ENCODE measurements around the gene PRKAR1B. TPM values are rescaled to one million over a fixed set of nuclear protein-coding genes. Genes with fewer than 3 reads are reported as not detected.

PRKAR1B gene
- total and polyA plus RNA-seq, 4 experiments from 2014 or later, result 6.5 to 16.6 (median 13.7) TPM

DNA sequence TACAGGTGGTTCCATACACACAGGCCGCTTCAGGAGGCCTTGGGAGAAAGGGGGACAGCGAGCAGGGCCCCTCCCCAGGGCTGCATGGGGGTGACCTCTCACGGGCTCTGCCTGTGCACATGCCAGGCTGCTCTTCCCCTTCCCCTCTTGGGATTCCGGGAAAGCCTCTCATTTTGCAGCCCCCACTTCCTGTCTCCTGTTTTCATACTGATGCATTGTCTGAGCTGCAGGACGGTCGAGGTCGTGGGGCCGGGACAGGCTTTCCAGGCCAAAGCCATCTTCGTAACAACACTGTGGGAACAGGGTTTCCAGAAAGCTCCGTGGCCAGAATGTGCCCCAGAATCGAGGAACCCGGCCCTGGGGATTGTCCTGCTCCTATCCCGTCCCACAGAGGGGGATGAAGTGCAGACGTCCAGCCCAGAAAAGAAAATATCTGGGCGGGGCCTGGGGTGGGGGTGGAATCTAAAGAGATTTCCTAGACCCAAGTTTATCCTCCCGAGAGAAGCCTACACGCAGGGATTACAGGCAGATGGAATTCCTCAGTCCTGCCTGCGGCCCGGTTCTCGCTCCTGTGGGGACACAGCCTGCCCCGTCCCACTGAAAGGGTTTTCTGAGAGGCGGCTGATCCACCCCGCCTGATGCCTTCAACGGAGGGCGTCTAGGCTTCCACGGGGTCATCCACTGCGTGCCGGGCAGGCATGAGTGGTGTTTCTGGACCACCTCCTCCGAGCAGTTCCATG, 30.1 kb downstream of the PRKAR1B start:
- no peaks in the 10 kb centered on the region for H3K36me3 ChIP-seq (ENCODE audit: insufficient read depth, low read length)
- no peak overlapping the region for H3K27ac ChIP-seq (ENCODE audit: low read depth, low read length)
- POLR2A ChIA-PET (ENCODE audit: partially characterized antibody), result no interaction called here
- peaks cover 2 to 11% of the 10 kb centered on the region in 2 donors for H3K36me3 Mint-ChIP-seq
- H3K9me3 Mint-ChIP-seq, result peaks cover 0 to 3% (median under 1%) of the 10 kb centered on the region in 8 donors
- H3K4me1 Mint-ChIP-seq, result no peaks in the 10 kb centered on the region
- H3K4me3 Mint-ChIP-seq, result no peak overlapping the region
- no peaks in the 10 kb centered on the region for H3K27me3 Mint-ChIP-seq
- H3K27ac Mint-ChIP-seq, result no peak overlapping the region
- no peak overlapping the region for H3K4me3 ChIP-seq (ENCODE audit: low read length in 2 of 2)
- DNase-seq, result no peak
- CTCF ChIA-PET (ENCODE audit: partially characterized antibody), result no interaction called here
- no peaks in the 10 kb centered on the region for H3K4me1 ChIP-seq (ENCODE audit: insufficient read depth, low read length)
- intact Hi-C loops (cut with micrococcal nuclease), result no loop called here
- H3K27me3 ChIP-seq (ENCODE audit: insufficient read depth, low read length), result no peaks in the 10 kb centered on the region
- no peaks in the 10 kb centered on the region for H3K9me3 ChIP-seq (ENCODE audit: control insufficient read depth in 1 of 2, low read length in 2 of 2)

DNA sequence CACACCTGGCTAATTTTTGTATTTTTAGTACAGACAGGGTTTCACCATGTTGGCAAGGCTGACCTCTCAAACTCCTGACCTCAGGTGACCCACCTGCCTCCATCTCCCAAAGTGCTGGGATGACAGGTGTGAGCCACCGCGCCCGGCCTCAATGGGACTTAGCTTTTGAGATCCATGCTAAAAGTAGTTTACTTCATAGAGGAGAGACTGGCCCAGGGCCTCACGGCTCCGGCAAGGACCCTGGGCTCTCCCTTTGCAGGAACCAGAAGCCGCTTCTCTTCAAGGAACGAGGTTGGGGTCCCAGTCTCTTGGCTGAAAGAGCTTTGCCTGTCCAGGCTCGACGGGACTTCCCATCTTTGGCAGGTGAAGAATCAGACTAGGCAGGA, 30.7 kb downstream of the PRKAR1B start:
- ChIA-PET POLR2A (ENCODE audit: partially characterized antibody) (no interaction called here), CTCF (ENCODE audit: partially characterized antibody) (no interaction called here)
- DNase-seq, result no peak
- no peaks in the 10 kb centered on the region for H3K4me1 ChIP-seq (ENCODE audit: insufficient read depth, low read length)
- H3K4me3 ChIP-seq (ENCODE audit: low read length in 2 of 2), result no peak overlapping the region
- Mint-ChIP-seq H3K9me3 (peaks cover 0 to 4% (median 3%) of the 10 kb centered on the region in 8 donors), H3K36me3 (peaks cover 2 to 11% of the 10 kb centered on the region in 2 donors), H3K4me1 (peaks cover 0 to 2% (median 0%) of the 10 kb centered on the region in 4 donors), H3K27ac (no peak overlapping the region), H3K4me3 (no peak overlapping the region), H3K27me3 (no peaks in the 10 kb centered on the region)
- H3K27ac ChIP-seq (ENCODE audit: low read depth, low read length), result no peak overlapping the region
- intact Hi-C loops (cut with micrococcal nuclease), result no loop called here
- no peaks in the 10 kb centered on the region for H3K36me3 ChIP-seq (ENCODE audit: insufficient read depth, low read length)
- no peaks in the 10 kb centered on the region for H3K9me3 ChIP-seq (ENCODE audit: control insufficient read depth in 1 of 2, low read length in 2 of 2)
- no peaks in the 10 kb centered on the region for H3K27me3 ChIP-seq (ENCODE audit: insufficient read depth, low read length)

DNA sequence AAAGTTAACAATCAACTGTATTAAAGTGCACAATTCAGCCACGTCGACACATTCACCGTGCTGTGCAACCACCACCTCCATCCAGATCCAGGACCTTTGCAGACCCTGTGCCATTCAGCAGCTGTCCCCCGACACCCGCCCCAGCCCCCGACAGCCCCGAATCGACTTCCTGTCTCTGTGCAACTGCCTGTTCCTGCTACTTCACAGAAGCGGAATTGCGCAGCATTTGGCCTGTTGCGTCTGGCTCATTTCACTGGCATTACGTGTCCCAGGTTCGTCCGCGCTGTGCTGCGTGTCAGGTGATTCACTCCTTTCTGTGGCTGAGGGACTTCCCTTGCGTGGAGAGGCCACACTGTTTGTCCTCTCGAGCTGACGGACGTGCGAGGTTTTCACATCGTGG, 33.8 kb downstream of the PRKAR1B start:
- Histone ChIP-seq H3K9me3 (ENCODE audit: control insufficient read depth in 1 of 2, low read length in 2 of 2) (peaks cover 0 to 4% of the 10 kb centered on the region in 2 donors), H3K4me3 (ENCODE audit: low read length in 2 of 2) (no peak overlapping the region), H3K27ac (ENCODE audit: low read depth, low read length) (no peak overlapping the region), H3K4me1 (ENCODE audit: insufficient read depth, low read length) (no peaks in the 10 kb centered on the region), H3K36me3 (ENCODE audit: insufficient read depth, low read length) (no peaks in the 10 kb centered on the region), H3K27me3 (ENCODE audit: insufficient read depth, low read length) (no peaks in the 10 kb centered on the region)
- peaks cover 0 to 2% (median 0%) of the 10 kb centered on the region in 4 donors for H3K4me1 Mint-ChIP-seq
- ChIA-PET POLR2A (ENCODE audit: partially characterized antibody) (no interaction called here), CTCF (ENCODE audit: partially characterized antibody) (interaction anchor here (0.6 kb wide), 1 partner anchor 25 kb away, joined by 3 read pairs; no protein-coding TSS in a partner anchor)
- H3K9me3 Mint-ChIP-seq, result peaks cover 4 to 23% (median 10%) of the 10 kb centered on the region in 8 donors
- intact Hi-C loops (cut with micrococcal nuclease), result no loop called here
- H3K27me3 Mint-ChIP-seq, result no peaks in the 10 kb centered on the region
- no peak for DNase-seq
- peaks cover 4 to 20% of the 10 kb centered on the region in 2 donors for H3K36me3 Mint-ChIP-seq
- H3K27ac Mint-ChIP-seq, result no peak overlapping the region
- H3K4me3 Mint-ChIP-seq, result no peak overlapping the region

DNA sequence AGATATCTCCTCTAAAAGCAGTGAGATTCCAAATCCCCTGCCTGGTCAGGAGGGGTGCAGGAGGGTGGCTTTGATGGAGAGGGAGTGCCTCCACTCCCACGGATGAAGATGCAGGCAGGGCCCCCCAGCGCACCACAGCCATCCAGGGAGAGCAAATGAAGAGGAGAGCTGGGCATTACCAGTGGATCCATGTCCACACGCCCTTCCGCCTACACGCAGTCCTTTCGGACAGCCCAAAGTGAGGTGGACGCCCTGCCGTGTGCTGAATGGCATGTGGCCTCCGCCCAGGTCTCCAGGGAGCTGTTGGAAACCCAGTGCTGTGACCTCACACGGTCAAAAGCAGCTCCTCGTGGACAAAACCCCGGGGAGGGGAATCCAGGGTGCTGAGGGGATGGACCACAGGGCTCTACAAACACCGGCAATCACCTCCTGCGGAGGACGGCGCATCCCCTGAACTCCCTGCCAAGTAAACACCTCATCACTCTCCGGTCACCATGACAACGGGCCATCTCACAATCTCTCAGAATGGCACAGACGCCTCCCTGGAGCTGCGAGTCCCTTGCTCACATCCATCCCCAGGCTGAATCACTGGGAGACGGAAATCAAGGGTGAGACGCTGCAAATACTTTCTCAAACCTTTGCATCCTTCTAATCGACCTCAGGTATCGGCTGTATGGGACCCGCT, 35.6 kb downstream of the PRKAR1B start:
- H3K4me3 ChIP-seq (ENCODE audit: low read length in 2 of 2), result no peak overlapping the region
- H3K36me3 ChIP-seq (ENCODE audit: insufficient read depth, low read length), result no peaks in the 10 kb centered on the region
- Mint-ChIP-seq H3K9me3 (peaks cover 7 to 37% (median 22%) of the 10 kb centered on the region in 8 donors), H3K27ac (no peak overlapping the region), H3K27me3 (no peaks in the 10 kb centered on the region), H3K36me3 (peaks cover 12 to 32% of the 10 kb centered on the region in 2 donors), H3K4me3 (no peak overlapping the region), H3K4me1 (peaks cover 0 to 4% (median under 1%) of the 10 kb centered on the region in 4 donors)
- no peaks in the 10 kb centered on the region for H3K4me1 ChIP-seq (ENCODE audit: insufficient read depth, low read length)
- no peak overlapping the region for H3K27ac ChIP-seq (ENCODE audit: low read depth, low read length)
- ChIA-PET CTCF (ENCODE audit: partially characterized antibody) (no interaction called here), POLR2A (ENCODE audit: partially characterized antibody) (no interaction called here)
- H3K27me3 ChIP-seq (ENCODE audit: insufficient read depth, low read length), result no peaks in the 10 kb centered on the region
- DNase-seq, result no peak
- intact Hi-C loops (cut with micrococcal nuclease), result no loop called here
- H3K9me3 ChIP-seq (ENCODE audit: control insufficient read depth in 1 of 2, low read length in 2 of 2), result peaks cover 0 to 4% of the 10 kb centered on the region in 2 donors

DNA sequence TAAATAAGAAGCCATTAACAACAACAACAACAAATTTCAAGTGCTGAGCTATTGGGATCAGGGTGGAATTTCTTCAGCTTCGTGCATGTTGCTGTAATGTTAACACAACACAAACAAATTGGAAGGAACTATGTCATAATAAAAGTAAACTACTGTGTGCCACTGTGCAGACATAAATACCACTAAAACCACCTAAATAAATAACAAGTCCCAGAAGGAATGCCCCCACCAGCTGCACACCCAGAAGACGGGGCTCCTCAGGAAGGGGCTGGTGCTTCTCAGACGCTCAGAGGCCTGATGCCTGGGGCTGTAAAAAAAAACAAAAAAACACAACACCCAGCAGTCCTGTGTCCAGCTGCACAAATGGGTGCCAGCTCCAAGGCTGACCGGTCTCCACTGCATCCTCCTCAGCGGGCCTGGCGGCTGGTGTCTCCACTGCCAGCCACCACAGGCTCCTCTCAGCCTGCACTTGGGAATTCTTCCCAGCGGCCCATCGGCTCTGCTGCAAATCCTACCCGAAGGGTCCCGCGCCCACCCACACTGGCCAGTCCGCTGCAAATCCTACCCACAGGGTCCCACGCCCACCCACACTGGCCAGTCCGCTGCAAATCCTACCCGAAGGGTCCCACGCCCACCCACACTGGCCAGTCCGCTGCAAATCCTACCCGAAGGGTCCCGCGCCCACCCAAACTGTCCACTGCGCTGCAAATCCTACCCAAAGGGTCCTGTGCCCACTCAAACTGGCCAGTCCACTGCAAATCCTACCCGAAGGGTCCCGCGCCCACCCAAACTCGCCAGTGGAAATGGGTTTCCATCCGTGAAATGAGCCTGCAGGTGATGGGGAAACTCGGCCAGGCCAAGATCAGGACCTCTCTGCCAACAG, 36.4 kb downstream of the PRKAR1B start:
- Histone ChIP-seq H3K4me1 (ENCODE audit: insufficient read depth, low read length) (no peaks in the 10 kb centered on the region), H3K4me3 (ENCODE audit: low read length in 2 of 2) (no peak overlapping the region), H3K36me3 (ENCODE audit: insufficient read depth, low read length) (no peaks in the 10 kb centered on the region), H3K9me3 (ENCODE audit: control insufficient read depth in 1 of 2, low read length in 2 of 2) (peaks cover 0 to 4% of the 10 kb centered on the region in 2 donors), H3K27me3 (ENCODE audit: insufficient read depth, low read length) (no peaks in the 10 kb centered on the region), H3K27ac (ENCODE audit: low read depth, low read length) (no peak overlapping the region)
- Mint-ChIP-seq H3K4me1 (peaks cover 0 to 4% (median under 1%) of the 10 kb centered on the region in 4 donors), H3K27ac (no peak overlapping the region), H3K27me3 (no peaks in the 10 kb centered on the region), H3K9me3 (peaks cover 7 to 45% (median 27%) of the 10 kb centered on the region in 8 donors), H3K36me3 (peaks cover 16 to 34% of the 10 kb centered on the region in 2 donors), H3K4me3 (no peak overlapping the region)
- CTCF ChIA-PET (ENCODE audit: partially characterized antibody), result no interaction called here
- POLR2A ChIA-PET (ENCODE audit: partially characterized antibody), result no interaction called here
- intact Hi-C loops (cut with micrococcal nuclease), result no loop called here
- DNase-seq, result no peak

DNA sequence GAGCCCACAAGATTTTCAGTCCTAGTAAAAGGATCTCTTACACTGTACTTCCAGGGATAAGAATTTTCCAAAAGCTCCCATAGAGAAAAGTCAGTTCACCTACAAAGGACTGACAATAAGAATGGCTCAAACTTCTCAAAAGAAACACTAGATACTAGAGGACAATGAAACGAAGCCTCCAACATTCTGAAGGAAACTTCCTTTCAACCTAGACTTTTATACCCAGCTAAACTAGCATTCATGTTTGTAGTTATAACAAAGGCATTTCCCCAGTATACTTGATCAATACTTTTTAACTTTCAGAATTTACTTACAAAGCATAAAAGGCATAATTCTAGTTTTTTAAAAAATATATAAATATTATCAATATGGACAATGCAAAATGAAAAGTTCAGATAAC, 41.5 kb downstream of the PRKAR1B start:
- Histone ChIP-seq H3K27ac (ENCODE audit: low read depth, low read length) (no peak overlapping the region), H3K36me3 (ENCODE audit: insufficient read depth, low read length) (no peaks in the 10 kb centered on the region), H3K4me3 (ENCODE audit: low read length in 2 of 2) (no peak overlapping the region), H3K9me3 (ENCODE audit: control insufficient read depth in 1 of 2, low read length in 2 of 2) (peaks cover 0 to 4% of the 10 kb centered on the region in 2 donors), H3K27me3 (ENCODE audit: insufficient read depth, low read length) (no peaks in the 10 kb centered on the region), H3K4me1 (ENCODE audit: insufficient read depth, low read length) (no peaks in the 10 kb centered on the region)
- DNase-seq, result no peak
- H3K4me1 Mint-ChIP-seq, result peaks cover 0 to 4% (median 0%) of the 10 kb centered on the region in 4 donors
- CTCF ChIA-PET (ENCODE audit: partially characterized antibody), result no interaction called here
- intact Hi-C loops (cut with micrococcal nuclease), result no loop called here
- peak overlapping the region in 2 of 7 donors; percentile 48 to 57 for H3K27ac Mint-ChIP-seq
- POLR2A ChIA-PET (ENCODE audit: partially characterized antibody), result no interaction called here
- H3K36me3 Mint-ChIP-seq, result peaks cover 20 to 38% of the 10 kb centered on the region in 2 donors
- peaks cover 7 to 45% (median 34%) of the 10 kb centered on the region in 8 donors for H3K9me3 Mint-ChIP-seq
- H3K27me3 Mint-ChIP-seq, result no peaks in the 10 kb centered on the region
- no peak overlapping the region for H3K4me3 Mint-ChIP-seq

DNA sequence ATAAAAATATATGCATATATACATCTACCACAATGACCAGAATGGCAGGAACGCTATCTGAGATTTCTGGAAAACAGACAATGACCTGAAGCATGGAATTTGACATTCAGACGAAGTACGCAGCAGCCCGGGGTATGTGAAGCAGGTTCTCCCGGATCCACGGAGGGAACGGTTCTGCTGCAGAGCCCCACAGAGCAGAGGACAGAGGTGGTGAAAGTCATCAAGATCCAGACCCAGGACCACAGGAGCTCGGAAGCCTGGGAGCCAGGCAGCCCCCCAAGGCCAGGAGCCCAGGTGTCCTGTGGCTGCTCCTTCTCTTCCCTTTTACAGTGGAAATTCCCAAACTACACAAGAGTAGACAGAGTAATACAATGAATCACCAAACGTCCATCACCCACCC, 42.7 kb downstream of the PRKAR1B start:
- intact Hi-C loops (cut with micrococcal nuclease), result no loop called here
- H3K4me3 Mint-ChIP-seq, result no peak overlapping the region
- Histone ChIP-seq H3K27me3 (ENCODE audit: insufficient read depth, low read length) (no peaks in the 10 kb centered on the region), H3K4me1 (ENCODE audit: insufficient read depth, low read length) (no peaks in the 10 kb centered on the region), H3K9me3 (ENCODE audit: control insufficient read depth in 1 of 2, low read length in 2 of 2) (peaks cover 0 to 4% of the 10 kb centered on the region in 2 donors), H3K27ac (ENCODE audit: low read depth, low read length) (no peak overlapping the region), H3K36me3 (ENCODE audit: insufficient read depth, low read length) (no peaks in the 10 kb centered on the region), H3K4me3 (ENCODE audit: low read length in 2 of 2) (no peak overlapping the region)
- ChIA-PET CTCF (ENCODE audit: partially characterized antibody) (no interaction called here), POLR2A (ENCODE audit: partially characterized antibody) (no interaction called here)
- H3K4me1 Mint-ChIP-seq, result peaks cover 0 to 4% (median 0%) of the 10 kb centered on the region in 4 donors
- no peak for DNase-seq
- H3K36me3 Mint-ChIP-seq, result peaks cover 22 to 43% of the 10 kb centered on the region in 2 donors
- H3K27me3 Mint-ChIP-seq, result no peaks in the 10 kb centered on the region
- no peak overlapping the region for H3K27ac Mint-ChIP-seq
- peaks cover 7 to 41% (median 32%) of the 10 kb centered on the region in 8 donors for H3K9me3 Mint-ChIP-seq

All from CD4-positive, alpha-beta memory T cell (primary cell).